ENCODE results near the gene NAPEPLD.
"Not testable (repeated sequence)": the region's sequence is repeated elsewhere in the genome, so short reads cannot be mapped to it uniquely, and the experiment has no call there.

The NAPEPLD gene

GRCh38 chr7:103142494-103142893, 6.4 kb downstream of the NAPEPLD start:
- DNase-seq, result no peak

- no peak for DNase-seq
Observed at GRCh38 chr7:103141753-103142404, 7.0 kb downstream of the NAPEPLD start.

GRCh38 chr7:103140685-103141084, 8.2 kb downstream of the NAPEPLD start:
- no peak for DNase-seq

- no peak for DNase-seq
Observed at GRCh38 chr7:103140061-103140460, 8.8 kb downstream of the NAPEPLD start.

GRCh38 chr7:103134836-103135554, 13.9 kb downstream of the NAPEPLD start:
- no peak for DNase-seq

- DNase-seq, result no peak
Observed at GRCh38 chr7:103132995-103133688, 15.8 kb downstream of the NAPEPLD start.

- no peak for DNase-seq
Observed at GRCh38 chr7:103130901-103131624, 17.8 kb downstream of the NAPEPLD start.

GRCh38 chr7:103129702-103130549, 19.0 kb downstream of the NAPEPLD start:
- no peak for DNase-seq

GRCh38 chr7:103127006-103127405, 21.9 kb downstream of the NAPEPLD start:
- no peak for DNase-seq

- DNase-seq, result no peak
Observed at GRCh38 chr7:103124429-103124979, 24.4 kb downstream of the NAPEPLD start.

- no peak for DNase-seq
Observed at GRCh38 chr7:103123529-103123928, 25.4 kb downstream of the NAPEPLD start.

- no peak for DNase-seq
Observed at GRCh38 chr7:103121641-103122040, 27.3 kb downstream of the NAPEPLD start.

- no peak for DNase-seq
Observed at GRCh38 chr7:103120362-103120761, 28.5 kb downstream of the NAPEPLD start.

GRCh38 chr7:103119791-103120291, 29.1 kb downstream of the NAPEPLD start:
- no peak for DNase-seq

GRCh38 chr7:103117465-103117864, 31.4 kb downstream of the NAPEPLD start:
- DNase-seq, result no peak

GRCh38 chr7:103116991-103117390, 31.9 kb downstream of the NAPEPLD start:
- no peak for DNase-seq

- DNase-seq, result no peak
Observed at GRCh38 chr7:103116511-103116910, 32.4 kb downstream of the NAPEPLD start.

GRCh38 chr7:103115771-103116170, 33.1 kb downstream of the NAPEPLD start:
- DNase-seq, result no peak

- DNase-seq, result no peak
Observed at GRCh38 chr7:103114576-103115008, 34.3 kb downstream of the NAPEPLD start.

GRCh38 chr7:103113164-103113563, 35.7 kb downstream of the NAPEPLD start:
- no peak for DNase-seq

- not testable (repeated sequence) for DNase-seq
Observed at GRCh38 chr7:103106703-103107070, 42.2 kb downstream of the NAPEPLD start.

All from inflammatory macrophage treated with lipopolysaccharide for 4 hours (primary cell).